Measurements from ENCODE around the gene MACROD2.

DNA sequence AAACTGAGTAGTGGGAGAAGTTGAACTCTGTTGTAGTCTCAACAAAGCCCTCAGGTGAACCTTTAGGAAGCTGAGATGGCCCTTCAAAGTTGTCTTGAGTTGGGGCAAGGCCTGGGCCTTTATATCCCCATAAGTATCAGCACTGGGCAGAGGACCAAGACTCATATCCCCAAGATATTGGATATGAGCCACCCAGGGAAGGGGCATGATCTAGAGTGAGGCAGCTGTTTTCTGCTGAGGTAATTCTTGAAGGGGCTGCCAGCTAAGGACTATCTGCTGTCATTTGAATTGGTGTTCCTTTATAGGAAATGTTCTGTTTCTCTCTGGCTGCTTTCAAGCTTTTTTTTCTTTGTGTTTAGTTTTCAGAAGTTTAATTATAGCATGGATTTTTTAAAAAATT lies 482.8 kb downstream of the MACROD2 start:
- TF ChIP-seq, protein P1, sequence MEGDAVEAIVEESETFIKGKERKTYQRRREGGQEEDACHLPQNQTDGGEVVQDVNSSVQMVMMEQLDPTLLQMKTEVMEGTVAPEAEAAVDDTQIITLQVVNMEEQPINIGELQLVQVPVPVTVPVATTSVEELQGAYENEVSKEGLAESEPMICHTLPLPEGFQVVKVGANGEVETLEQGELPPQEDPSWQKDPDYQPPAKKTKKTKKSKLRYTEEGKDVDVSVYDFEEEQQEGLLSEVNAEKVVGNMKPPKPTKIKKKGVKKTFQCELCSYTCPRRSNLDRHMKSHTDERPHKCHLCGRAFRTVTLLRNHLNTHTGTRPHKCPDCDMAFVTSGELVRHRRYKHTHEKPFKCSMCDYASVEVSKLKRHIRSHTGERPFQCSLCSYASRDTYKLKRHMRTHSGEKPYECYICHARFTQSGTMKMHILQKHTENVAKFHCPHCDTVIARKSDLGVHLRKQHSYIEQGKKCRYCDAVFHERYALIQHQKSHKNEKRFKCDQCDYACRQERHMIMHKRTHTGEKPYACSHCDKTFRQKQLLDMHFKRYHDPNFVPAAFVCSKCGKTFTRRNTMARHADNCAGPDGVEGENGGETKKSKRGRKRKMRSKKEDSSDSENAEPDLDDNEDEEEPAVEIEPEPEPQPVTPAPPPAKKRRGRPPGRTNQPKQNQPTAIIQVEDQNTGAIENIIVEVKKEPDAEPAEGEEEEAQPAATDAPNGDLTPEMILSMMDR (IDR thresholded peaks at IDR 0.05; ENCODE audit: insufficient read depth, low read depth, low read length), result no peak
- no peak for TF ChIP-seq EZH2 (IDR thresholded peaks at IDR 0.05; ENCODE audit: insufficient read depth, low read length)
